H1 (cell line): ENCODE measurements around the gene SPG11. TPM values are rescaled to one million over a fixed set of nuclear protein-coding genes. Genes with fewer than 3 reads are reported as not detected.

ENCODE experiments used
- CTCF ChIA-PET: fragments of 300-600 bp; sonication (Branson Sonifier 250); formaldehyde crosslinking; loops from one replicate; lab custom pipeline; 2021; ENCODE audit not compliant: partially characterized antibody; lab: Charles Lee
- POLR2A ChIA-PET: fragments of 300-600 bp; sonication (Branson Sonifier 250); formaldehyde crosslinking; loops from one replicate; lab custom pipeline; 2021; ENCODE audit warnings: inconsistent platforms; ENCODE audit not compliant: partially characterized antibody; lab: Charles Lee
- DNase-seq, 2 experiments: peaks; one replicate each; pipeline versions ENCODE4 v3.0.0 to v3.0.0-alpha.2; 2010 to 2022; ENCODE audit warnings: low spot score in 2 of 2, low read depth in 1 of 2, mixed read lengths in 1 of 2
- FAIRE-seq: peaks from 2 replicates; lab custom pipeline; 2011; peaks lifted over from hg19 to GRCh38; lab: Jason Lieb, UNC
- H2AFZ ChIP-seq: 2 replicates; pipeline ENCODE4 v1.8.1; 2012; ENCODE audit warnings: low read length, inconsistent platforms
- H2AK5ac ChIP-seq: 2 replicates; pipeline ENCODE4 v1.6.1; 2013; ENCODE audit warnings: low read depth, low read length
- H2BK120ac ChIP-seq: replicated peaks from 2 replicates; pipeline ENCODE3; 2013; ENCODE audit warnings: low read depth, low read length, inconsistent platforms
- H2BK12ac ChIP-seq: 2 replicates; pipeline ENCODE4 v1.6.1; 2013; ENCODE audit warnings: low read depth, low read length
- H2BK15ac ChIP-seq: 2 replicates; pipeline ENCODE4 v1.6.1; 2013; ENCODE audit warnings: low read length
- H2BK20ac ChIP-seq: 2 replicates; pipeline ENCODE4 v1.6.1; 2013; ENCODE audit warnings: low read length
- H2BK5ac ChIP-seq: 2 replicates; pipeline ENCODE4 v1.6.1; 2013; ENCODE audit warnings: low read depth, low read length
- H3K14ac ChIP-seq: 2 replicates; pipeline ENCODE4 v1.6.1; 2013; ENCODE audit warnings: inconsistent platforms; ENCODE audit not compliant: insufficient read length
- H3K18ac ChIP-seq: 2 replicates; pipeline ENCODE4 v1.6.1; 2013; ENCODE audit warnings: low read length; ENCODE audit errors: extremely low read depth
- H3K23ac ChIP-seq: 2 replicates; pipeline ENCODE4 v1.6.1; 2013; ENCODE audit warnings: inconsistent platforms; ENCODE audit not compliant: insufficient read length
- H3K23me2 ChIP-seq: 2 replicates; pipeline ENCODE4 v1.6.1; 2013; ENCODE audit warnings: low read depth, low read length
- H3K27ac ChIP-seq: 2 replicates; pipeline ENCODE4 v1.6.1; 2011; ENCODE audit warnings: low read depth, low read length, inconsistent platforms
- H3K27me3 ChIP-seq, 4 experiments: replicated peaks in 1 of 4; 1 replicate in 1 of 4; 2 replicates in 3 of 4; pipeline versions ENCODE4 v1.6.1 to v1.8.1; 2011 to 2013; ENCODE audit warnings: low read length in 3 of 4, mild to moderate bottlenecking in 3 of 4, inconsistent platforms in 2 of 4, mixed read lengths in 2 of 4, moderate library complexity in 1 of 4; ENCODE audit not compliant: control insufficient read depth in 3 of 4, insufficient read depth in 3 of 4; ENCODE audit errors: extremely low read depth in 1 of 4
- H3K36me3 ChIP-seq, 4 experiments: 2 replicates each; pipeline versions ENCODE4 v1.6.1 to v1.8.1; 2011 to 2013; ENCODE audit warnings: mild to moderate bottlenecking in 4 of 4, low read length in 3 of 4, moderate library complexity in 2 of 4, control low read depth in 1 of 4, inconsistent platforms in 1 of 4; ENCODE audit not compliant: insufficient read depth in 4 of 4, control insufficient read depth in 2 of 4
- H3K4ac ChIP-seq: replicated peaks from 2 replicates; pipeline ENCODE3; 2013; ENCODE audit warnings: low read length, low read depth, mixed read lengths, inconsistent platforms; ENCODE audit not compliant: insufficient read length
- H3K4me1 ChIP-seq, 4 experiments: replicated peaks in 1 of 4; 1 replicate in 1 of 4; 2 replicates in 3 of 4; pipeline versions ENCODE4 v1.6.1 to v1.8.1; 2011 to 2013; ENCODE audit warnings: low read length in 3 of 4, inconsistent platforms in 2 of 4, mixed read lengths in 1 of 4; ENCODE audit not compliant: insufficient read depth in 4 of 4, control insufficient read depth in 3 of 4
- H3K4me2 ChIP-seq, 2 experiments: 2 replicates each; pipeline versions ENCODE4 v1.6.1 to v1.8.1; 2011 to 2013; ENCODE audit warnings: low read depth in 2 of 2, low read length in 2 of 2, control low read depth in 1 of 2, inconsistent platforms in 1 of 2, mild to moderate bottlenecking in 1 of 2; ENCODE audit not compliant: insufficient read depth in 1 of 2
- H3K4me3 ChIP-seq, 4 experiments: fragments of 200-600, 300-600 bp in 1 of 4; sonication (generic), shearing (Covaris generic), sonication (Bioruptor Twin) in 1 of 4; 2 replicates each; pipeline versions ENCODE4 v1.5.1 to v1.8.1; 2011 to 2016; ENCODE audit warnings: low read length in 4 of 4, low read depth in 3 of 4, control low read depth in 2 of 4, inconsistent platforms in 2 of 4, mild to moderate bottlenecking in 2 of 4, mixed read lengths in 1 of 4, moderate library complexity in 1 of 4; ENCODE audit not compliant: insufficient read depth in 2 of 4; ENCODE audit errors: extremely low read depth in 1 of 4
- H3K56ac ChIP-seq: replicated peaks from 2 replicates; pipeline ENCODE3; 2013; ENCODE audit warnings: low read depth, mild to moderate bottlenecking, mixed read lengths, low read length, inconsistent platforms; ENCODE audit not compliant: insufficient read length
- H3K79me1 ChIP-seq: 2 replicates; pipeline ENCODE4 v1.6.1; 2013; ENCODE audit warnings: low read depth, low read length, control low read depth
- H3K79me2 ChIP-seq, 2 experiments: 2 replicates each; pipeline versions ENCODE4 v1.6.1 to v1.8.1; 2012 to 2013; ENCODE audit warnings: low read length in 2 of 2, mild to moderate bottlenecking in 2 of 2, inconsistent platforms in 1 of 2; ENCODE audit not compliant: insufficient read depth in 2 of 2, control insufficient read depth in 1 of 2
- H3K9ac ChIP-seq, 4 experiments: replicated peaks in 1 of 4; 1 replicate in 1 of 4; 2 replicates in 3 of 4; pipeline versions ENCODE4 v1.6.1 to v1.8.1; 2011 to 2013; ENCODE audit warnings: low read depth in 3 of 4, low read length in 3 of 4, control low read depth in 2 of 4, mild to moderate bottlenecking in 2 of 4, moderate library complexity in 2 of 4, inconsistent platforms in 1 of 4; ENCODE audit errors: extremely low read depth in 1 of 4
- H3K9me3 ChIP-seq, 2 experiments: 2 replicates each; pipeline versions ENCODE4 v1.6.1 to v1.8.1; 2012 to 2013; ENCODE audit warnings: mild to moderate bottlenecking in 2 of 2, moderate library complexity in 2 of 2, control low read depth in 1 of 2, inconsistent platforms in 1 of 2, low read depth in 1 of 2, low read length in 1 of 2, mixed read lengths in 1 of 2; ENCODE audit not compliant: insufficient read depth in 2 of 2
- H4K20me1 ChIP-seq, 2 experiments: replicated peaks in 1 of 2; 2 replicates each; pipeline versions ENCODE3 to v1.8.1; 2011 to 2013; ENCODE audit warnings: inconsistent platforms in 2 of 2, low read length in 2 of 2, mild to moderate bottlenecking in 1 of 2; ENCODE audit not compliant: insufficient read depth in 2 of 2, control insufficient read depth in 1 of 2
- H4K5ac ChIP-seq: 2 replicates; pipeline ENCODE4 v1.6.1; 2013; ENCODE audit warnings: low read length, low read depth, mixed read lengths, inconsistent platforms; ENCODE audit not compliant: insufficient read length
- H4K8ac ChIP-seq: 2 replicates; pipeline ENCODE4 v1.8.0; 2013; ENCODE audit warnings: mild to moderate bottlenecking, moderate library complexity, low read length, inconsistent platforms; ENCODE audit not compliant: insufficient read depth; ENCODE audit errors: extremely low read depth
- H4K91ac ChIP-seq: replicated peaks from 2 replicates; pipeline ENCODE3; 2013; ENCODE audit warnings: low read length, mixed read lengths, inconsistent platforms; ENCODE audit not compliant: insufficient read length
- CEBPB ChIP-seq: IDR thresholded peaks from 2 replicates; pipeline ENCODE4 v1.6.1; 2012; ENCODE audit warnings: low read depth, low read length
- CHD2 ChIP-seq: IDR thresholded peaks from 2 replicates; pipeline ENCODE4 v1.6.1; 2012; ENCODE audit warnings: low read length, improper control_type of control experiment
- HDAC2 ChIP-seq, 2 experiments: fragments of 300-600 bp in 1 of 2; sonication (generic) in 1 of 2; IDR thresholded peaks; 2 replicates each; pipeline ENCODE4 v1.6.1; 2011 to 2012; ENCODE audit warnings: low read depth in 2 of 2, low read length in 2 of 2, mild to moderate bottlenecking in 2 of 2, moderate library complexity in 2 of 2, borderline replicate concordance in 1 of 2, inconsistent platforms in 1 of 2
- KDM5A ChIP-seq: fragments of 200-600 bp; IDR thresholded peaks from 2 replicates; pipeline ENCODE4 v1.7.1; 2012; ENCODE audit warnings: mild to moderate bottlenecking, low read length, inconsistent platforms, mixed read lengths
- SP1 ChIP-seq: IDR thresholded peaks from 2 replicates; pipeline ENCODE4 v1.6.1; 2011; ENCODE audit warnings: low read depth, low read length
- SP2 ChIP-seq: IDR thresholded peaks from 2 replicates; pipeline ENCODE4 v1.6.1; 2012; ENCODE audit warnings: mild to moderate bottlenecking, low read length, inconsistent platforms
- SP4 ChIP-seq: IDR thresholded peaks from 2 replicates; pipeline ENCODE4 v1.6.1; 2012; ENCODE audit warnings: low read length, inconsistent platforms
- SRF ChIP-seq: IDR thresholded peaks from 2 replicates; pipeline ENCODE4 v1.6.1; 2011; ENCODE audit warnings: mild to moderate bottlenecking, low read depth, low read length, moderate library complexity
- TCF12 ChIP-seq: IDR thresholded peaks from 2 replicates; pipeline ENCODE4 v1.6.1; 2011; ENCODE audit warnings: low read depth, mild to moderate bottlenecking, low read length
- WGBS, 2 experiments: shearing (Covaris generic) in 1 of 2; methylation state at CpG; one replicate each; pipeline versions ENCODE4 v1.1.6 to v1.1.7; 2013 to 2015; ENCODE audit warnings: low lambda C conversion rate in 2 of 2, mixed read lengths in 2 of 2, inconsistent platforms in 1 of 2, low coverage in 1 of 2, missing lambda C conversion rate in 1 of 2; ENCODE audit not compliant: insufficient replicate concordance in 2 of 2, insufficient coverage in 1 of 2, insufficient read length in 1 of 2; ENCODE audit errors: extremely low coverage in 1 of 2, missing lambda C conversion rate in 1 of 2; 5-methylcytosine and 5-hydroxymethylcytosine counted together
- polyA plus RNA-seq, 7 experiments: library from polyadenylated mRNA; depleted of rRNA in 3 of 7; stranded (reverse) in 5 of 7; unstranded in 2 of 7; fragments of >200 nt in 5 of 7; fragments of 200-250 nt in 2 of 7; gene quantifications; 1 replicate in 5 of 7; 2 replicates in 1 of 7; 4 replicates in 1 of 7; pipeline versions ENCODE4 v1.2.1 to v1.2.3, GENCODE V29; 2011 to 2013; ENCODE audit warnings: missing spikeins in 2 of 7, mixed read lengths in 2 of 7
- total RNA-seq: library from RNA; stranded (reverse); fragmentation: NEBNext Ultra II Directional; extraction: Animal tissue kit (Norgen Biotek cat#: 25700); gene quantifications from 2 replicates; pipeline ENCODE4 v1.2.1, GENCODE V29; 2021
- TF ChIP-seq, protein P1 (sequence below), 3 experiments: IDR thresholded peaks; 1 replicate in 2 of 3; 2 replicates in 1 of 3; pipeline versions ENCODE4 v1.5.1 to v1.6.1; 2011; ENCODE audit warnings: low read length in 3 of 3, mild to moderate bottlenecking in 3 of 3, inconsistent platforms in 2 of 3, low read depth in 1 of 3, moderate library complexity in 1 of 3; ENCODE audit not compliant: insufficient read depth in 1 of 3; ENCODE audit errors: control extremely low read depth in 1 of 3

SPG11 gene
- total and polyA plus RNA-seq, 2 of the 8 experiments (the other 6 are each of a cell fraction or from before 2014, with no cell fraction given) = 37.1 to 38.6 TPM

DNA sequence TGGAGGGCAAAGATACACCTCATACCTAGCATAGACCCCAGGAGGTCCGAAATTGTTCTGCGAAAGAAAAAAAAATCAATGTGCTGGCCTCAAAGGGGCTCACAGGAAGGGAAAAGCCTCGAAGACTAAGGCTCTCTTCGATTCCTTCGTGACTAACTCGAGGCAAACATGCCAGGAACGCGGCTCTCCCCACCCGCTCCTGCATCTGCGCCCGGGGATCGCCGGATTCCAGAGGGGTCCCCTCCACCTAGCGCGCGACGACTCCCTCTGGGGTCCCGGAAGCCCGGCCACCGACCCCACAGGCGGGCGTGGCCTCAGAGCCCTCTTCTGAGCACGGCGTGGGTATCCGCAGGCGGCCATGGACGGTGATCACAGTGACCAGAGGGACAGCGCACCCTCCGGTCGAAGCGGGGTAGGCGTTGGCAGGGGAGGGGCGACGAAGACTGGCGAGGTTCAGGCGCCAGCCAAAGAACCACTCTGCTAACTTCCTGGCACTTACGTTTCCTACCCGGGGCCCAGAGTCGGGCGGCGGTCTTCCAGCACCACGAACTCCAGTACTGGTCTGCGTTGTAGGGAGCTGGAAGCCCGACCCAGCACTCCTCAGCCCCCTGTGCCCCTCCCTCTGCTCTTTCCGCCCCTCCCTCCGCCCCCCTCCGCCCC lies 127.0 kb downstream of the SPG11 start:
- Histone ChIP-seq H3K4ac (peak overlapping the region; percentile 49), H4K91ac (peak overlapping the region; percentile 72), H3K23me2 (peaks cover 6% of the 10 kb centered on the region; the same call in 1 of the 2 replicates), H3K4me1 (peaks cover 0 to 4% (median 2%) of the 10 kb centered on the region in 4 experiments; a peak in 4 of 7 replicates), H2BK5ac (peak overlapping the region; percentile 88), H3K9me3 (no peaks in the 10 kb centered on the region), H3K56ac (peak overlapping the region; percentile 93), H3K4me3 (peak overlapping the region; percentile 64 to 83 (median 77)), H3K14ac (no peak overlapping the region), H3K27ac (peak overlapping the region; percentile 87), H2AFZ (peak overlapping the region; percentile 92; the same call in 1 of the 2 replicates), H2BK12ac (no peak overlapping the region), H4K5ac (peak overlapping the region; percentile 88), H3K18ac (peak overlapping the region; percentile 65), H2AK5ac (no peak overlapping the region), H3K27me3 (no peaks in the 10 kb centered on the region), H2BK20ac (no peak overlapping the region), H3K79me1 (no peaks in the 10 kb centered on the region; the same call in none of the 2 replicates), H4K8ac (peak overlapping the region; percentile 87; the same call in 1 of the 2 replicates), H3K36me3 (peaks cover 0 to 17% (median 4%) of the 10 kb centered on the region in 4 experiments; a peak in 6 of 8 replicates), H3K23ac (no peak overlapping the region), H3K9ac (peak overlapping the region; percentile 56 to 78 (median 74)), H4K20me1 (peaks cover 0 to 2% of the 10 kb centered on the region in 2 experiments), H3K4me2 (peak overlapping the region; percentile 71 to 97), H2BK15ac (peak overlapping the region; percentile 40; the same call in 1 of the 2 replicates), H3K79me2 (peaks cover 0 to 30% of the 10 kb centered on the region in 2 experiments; a peak in 2 of 4 replicates), H2BK120ac (no peak overlapping the region)
- FAIRE-seq (no peak), DNase-seq (peak; percentile 76 to 92)
- ChIA-PET POLR2A (interaction anchor here (0.6 to 2.1 kb wide), 14 partner anchors 8 to 316 kb away, joined by 3 to 20 read pairs (median 4); partner anchors contain the start of genes CTDSPL2 and SPG11), CTCF (interaction anchor here (0.7 to 3.2 kb wide), 3 partner anchors 10 to 443 kb away, joined by 3 to 16 read pairs (median 3); no protein-coding TSS in a partner anchor)
- WGBS, 2 experiments = 1% methylated on average over 41 of the region's 47 CpGs; no CpG with 5 or more reads in 1 of the 2 experiments
- TF ChIP-seq, protein P1, sequence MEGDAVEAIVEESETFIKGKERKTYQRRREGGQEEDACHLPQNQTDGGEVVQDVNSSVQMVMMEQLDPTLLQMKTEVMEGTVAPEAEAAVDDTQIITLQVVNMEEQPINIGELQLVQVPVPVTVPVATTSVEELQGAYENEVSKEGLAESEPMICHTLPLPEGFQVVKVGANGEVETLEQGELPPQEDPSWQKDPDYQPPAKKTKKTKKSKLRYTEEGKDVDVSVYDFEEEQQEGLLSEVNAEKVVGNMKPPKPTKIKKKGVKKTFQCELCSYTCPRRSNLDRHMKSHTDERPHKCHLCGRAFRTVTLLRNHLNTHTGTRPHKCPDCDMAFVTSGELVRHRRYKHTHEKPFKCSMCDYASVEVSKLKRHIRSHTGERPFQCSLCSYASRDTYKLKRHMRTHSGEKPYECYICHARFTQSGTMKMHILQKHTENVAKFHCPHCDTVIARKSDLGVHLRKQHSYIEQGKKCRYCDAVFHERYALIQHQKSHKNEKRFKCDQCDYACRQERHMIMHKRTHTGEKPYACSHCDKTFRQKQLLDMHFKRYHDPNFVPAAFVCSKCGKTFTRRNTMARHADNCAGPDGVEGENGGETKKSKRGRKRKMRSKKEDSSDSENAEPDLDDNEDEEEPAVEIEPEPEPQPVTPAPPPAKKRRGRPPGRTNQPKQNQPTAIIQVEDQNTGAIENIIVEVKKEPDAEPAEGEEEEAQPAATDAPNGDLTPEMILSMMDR (IDR thresholded peaks at IDR 0.05; ENCODE audit: control extremely low read depth in 1 of 3, insufficient read depth in 1 of 3, low read depth in 1 of 3, low read length in 3 of 3) = peak; percentile 37 to 70 (median 47); a peak in 3 of 4 replicates
- no peak for TF ChIP-seq CHD2
- no peak for TF ChIP-seq SRF
- no peak for TF ChIP-seq KDM5A
- TF ChIP-seq HDAC2 (IDR thresholded peaks at IDR 0.05; ENCODE audit: borderline replicate concordance in 1 of 2, low read depth in 2 of 2, low read length in 2 of 2) = peak in 1 of 2 experiments; percentile 21; a peak in 2 of 4 replicates
- TF ChIP-seq TCF12 = no peak
- no peak for TF ChIP-seq CEBPB
- no peak for TF ChIP-seq SP4
- TF ChIP-seq SP2 = no peak
- TF ChIP-seq SP1 = no peak
